Mucosa of rectum (tissue), 2 donors: ENCODE measurements around the gene LMAN1L.

Source experiments
- H3K27ac ChIP-seq, 2 donors: one replicate each; pipeline ENCODE4 v1.7.0; 2013; ENCODE audit warnings: inconsistent platforms in 2 of 2, low read depth in 2 of 2, low read length in 2 of 2
- H3K27me3 ChIP-seq, 2 donors: one replicate each; pipeline ENCODE4 v1.7.0; 2013; ENCODE audit warnings: low read length in 2 of 2; ENCODE audit not compliant: control insufficient read depth in 2 of 2, insufficient read depth in 2 of 2
- H3K36me3 ChIP-seq, 2 donors: one replicate each; pipeline ENCODE4 v1.7.0; 2013; ENCODE audit warnings: low read length in 2 of 2; ENCODE audit not compliant: control insufficient read depth in 2 of 2, insufficient read depth in 2 of 2
- H3K4me1 ChIP-seq, 2 donors: one replicate each; pipeline ENCODE4 v1.7.0; 2013; ENCODE audit warnings: low read length in 2 of 2, mild to moderate bottlenecking in 1 of 2; ENCODE audit not compliant: control insufficient read depth in 2 of 2, insufficient read depth in 2 of 2
- H3K4me3 ChIP-seq, 2 donors: one replicate each; pipeline ENCODE4 v1.7.0; 2013; ENCODE audit warnings: low read length in 2 of 2
- H3K9ac ChIP-seq, 2 donors: one replicate each; pipeline ENCODE4 v1.7.0; 2013; ENCODE audit warnings: low read length in 2 of 2, low read depth in 1 of 2, mild to moderate bottlenecking in 1 of 2
- H3K9me3 ChIP-seq, 2 donors: one replicate each; pipeline ENCODE4 v1.7.0; 2013; ENCODE audit warnings: low read length in 2 of 2; ENCODE audit not compliant: control insufficient read depth in 2 of 2
- donor health status: healthy.
- donor health status: Normal muscosa, but diverticular disease.

The LMAN1L gene

GRCh38 chr15:74794248-74794969, 18.2 kb upstream of the LMAN1L start:
- Histone ChIP-seq H3K36me3 (peaks cover 15 to 19% of the 10 kb centered on the region in 2 donors), H3K4me1 (peaks cover 46 to 61% of the 10 kb centered on the region in 2 donors), H3K9me3 (no peaks in the 10 kb centered on the region), H3K27me3 (no peaks in the 10 kb centered on the region), H3K4me3 (no peak overlapping the region), H3K9ac (no peak overlapping the region), H3K27ac (no peak overlapping the region)

DNA sequence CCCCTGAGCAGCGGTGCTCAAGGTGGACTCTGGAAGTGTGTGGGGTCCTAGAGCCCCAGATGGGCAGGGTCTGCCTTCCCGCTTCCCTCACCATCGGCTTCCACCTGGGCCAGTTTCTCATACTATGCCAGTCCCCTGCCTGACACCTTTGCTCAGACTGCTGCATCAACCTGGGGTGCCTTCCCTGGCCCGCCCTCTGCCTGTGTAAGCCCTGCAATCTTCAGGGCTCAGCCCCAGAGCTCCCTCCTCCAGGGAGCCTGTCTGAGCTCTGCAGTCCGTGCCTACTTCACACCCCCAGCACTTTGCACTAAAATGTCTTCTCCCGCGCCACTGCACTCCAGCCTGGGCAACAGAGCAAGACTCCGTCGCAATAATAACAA, 17.7 kb upstream of the LMAN1L start:
- Histone ChIP-seq H3K4me1 (peaks cover 46 to 61% of the 10 kb centered on the region in 2 donors), H3K4me3 (no peak overlapping the region), H3K9ac (no peak overlapping the region)

GRCh38 chr15:74795966-74796625, 16.5 kb upstream of the LMAN1L start:
- Histone ChIP-seq H3K4me3 (no peak overlapping the region), H3K9ac (no peak overlapping the region), H3K27me3 (no peaks in the 10 kb centered on the region), H3K4me1 (peaks cover 46 to 59% of the 10 kb centered on the region in 2 donors), H3K27ac (no peak overlapping the region), H3K36me3 (peaks cover 26 to 31% of the 10 kb centered on the region in 2 donors), H3K9me3 (no peaks in the 10 kb centered on the region)

More for the DNA sequence above, 17.7 kb upstream of the LMAN1L start:
- no peaks in the 10 kb centered on the region for H3K9me3 ChIP-seq
- H3K36me3 ChIP-seq, result peaks cover 19 to 24% of the 10 kb centered on the region in 2 donors
- H3K27ac ChIP-seq, result no peak overlapping the region
- H3K27me3 ChIP-seq, result no peaks in the 10 kb centered on the region

GRCh38 chr15:74798388-74799254, 14.0 kb upstream of the LMAN1L start:
- Histone ChIP-seq H3K27ac (peak overlapping the region; percentile 21 to 86), H3K9ac (peak overlapping the region; percentile 3 to 30)

GRCh38 chr15:74799255-74799855, 13.3 kb upstream of the LMAN1L start:
- H3K36me3 ChIP-seq, result peaks cover 54 to 55% of the 10 kb centered on the region in 2 donors
- H3K27ac ChIP-seq, result peak overlapping the region; percentile 62 to 86
- H3K9ac ChIP-seq, result no peak overlapping the region
- H3K4me1 ChIP-seq, result peaks cover 32 to 36% of the 10 kb centered on the region in 2 donors
- no peaks in the 10 kb centered on the region for H3K27me3 ChIP-seq
- no peaks in the 10 kb centered on the region for H3K9me3 ChIP-seq
- H3K4me3 ChIP-seq, result no peak overlapping the region

More at GRCh38 chr15:74798388-74799254, 14.0 kb upstream of the LMAN1L start:
- Histone ChIP-seq H3K9me3 (no peaks in the 10 kb centered on the region), H3K27me3 (no peaks in the 10 kb centered on the region), H3K36me3 (peaks cover 47 to 48% of the 10 kb centered on the region in 2 donors), H3K4me3 (no peak overlapping the region), H3K4me1 (peaks cover 32 to 37% of the 10 kb centered on the region in 2 donors)

DNA sequence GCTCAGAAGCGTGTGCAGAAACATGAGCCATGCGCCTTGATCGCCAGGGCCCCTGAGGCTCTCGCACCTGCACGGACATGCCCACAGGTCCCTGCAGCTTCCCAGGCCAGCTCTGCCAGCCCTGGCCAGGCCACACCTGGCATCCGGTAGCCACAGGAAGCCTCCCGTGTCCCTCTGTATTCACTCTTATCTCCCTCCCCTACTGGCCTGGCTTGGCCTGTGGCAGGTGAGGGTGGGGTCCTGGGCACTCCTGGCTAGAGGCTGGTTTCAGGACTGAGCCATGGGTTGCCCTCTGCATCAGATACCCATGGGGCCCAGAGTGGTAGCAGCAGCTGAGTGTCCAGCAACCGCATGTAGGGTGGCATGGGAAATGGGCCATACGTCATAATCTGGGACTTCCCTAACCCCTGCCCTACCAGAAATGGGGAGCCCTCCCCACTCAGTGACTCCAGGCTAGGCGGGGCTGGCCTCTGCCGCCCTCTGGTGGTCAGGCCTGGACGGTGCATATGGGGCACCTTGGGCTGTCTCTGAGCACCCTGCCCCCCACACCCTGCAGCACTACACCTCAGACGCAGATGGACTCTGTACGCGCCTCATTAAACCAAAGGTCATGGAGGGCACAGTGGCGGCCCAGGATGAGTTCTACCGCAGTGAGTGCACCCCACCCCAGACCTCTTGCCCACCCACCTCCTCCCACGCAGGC, 12.6 kb upstream of the LMAN1L start:
- H3K9ac ChIP-seq, result peak overlapping the region; percentile 10 to 60

DNA sequence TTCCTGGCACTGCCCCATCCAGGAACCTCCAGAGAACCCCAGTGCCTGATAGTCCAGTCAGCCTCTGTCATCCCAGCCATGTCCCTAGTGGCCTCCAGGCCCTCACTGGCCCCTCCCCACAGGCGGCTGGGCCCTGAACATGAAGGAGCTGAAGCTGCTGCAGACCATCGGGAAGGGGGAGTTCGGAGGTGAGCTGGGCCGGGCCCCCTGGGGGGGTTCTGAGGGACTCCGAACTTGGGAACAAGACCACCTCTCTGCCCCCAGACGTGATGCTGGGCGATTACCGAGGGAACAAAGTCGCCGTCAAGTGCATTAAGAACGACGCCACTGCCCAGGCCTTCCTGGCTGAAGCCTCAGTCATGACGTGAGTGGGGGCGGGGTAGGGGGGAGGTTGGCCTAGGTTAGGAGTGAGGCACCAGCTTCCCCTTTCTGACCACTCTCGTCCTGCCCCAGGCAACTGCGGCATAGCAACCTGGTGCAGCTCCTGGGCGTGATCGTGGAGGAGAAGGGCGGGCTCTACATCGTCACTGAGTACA, 12.0 kb upstream of the LMAN1L start:
- Histone ChIP-seq H3K36me3 (peaks cover 55% of the 10 kb centered on the region in 2 donors), H3K27ac (peak overlapping the region; percentile 43 to 46)

More for the DNA sequence above, 12.6 kb upstream of the LMAN1L start:
- peak overlapping the region; percentile 62 to 86 for H3K27ac ChIP-seq
- H3K4me3 ChIP-seq, result no peak overlapping the region
- no peaks in the 10 kb centered on the region for H3K27me3 ChIP-seq
- H3K36me3 ChIP-seq, result peaks cover 55% of the 10 kb centered on the region in 2 donors
- no peaks in the 10 kb centered on the region for H3K9me3 ChIP-seq
- peaks cover 31 to 32% of the 10 kb centered on the region in 2 donors for H3K4me1 ChIP-seq

DNA sequence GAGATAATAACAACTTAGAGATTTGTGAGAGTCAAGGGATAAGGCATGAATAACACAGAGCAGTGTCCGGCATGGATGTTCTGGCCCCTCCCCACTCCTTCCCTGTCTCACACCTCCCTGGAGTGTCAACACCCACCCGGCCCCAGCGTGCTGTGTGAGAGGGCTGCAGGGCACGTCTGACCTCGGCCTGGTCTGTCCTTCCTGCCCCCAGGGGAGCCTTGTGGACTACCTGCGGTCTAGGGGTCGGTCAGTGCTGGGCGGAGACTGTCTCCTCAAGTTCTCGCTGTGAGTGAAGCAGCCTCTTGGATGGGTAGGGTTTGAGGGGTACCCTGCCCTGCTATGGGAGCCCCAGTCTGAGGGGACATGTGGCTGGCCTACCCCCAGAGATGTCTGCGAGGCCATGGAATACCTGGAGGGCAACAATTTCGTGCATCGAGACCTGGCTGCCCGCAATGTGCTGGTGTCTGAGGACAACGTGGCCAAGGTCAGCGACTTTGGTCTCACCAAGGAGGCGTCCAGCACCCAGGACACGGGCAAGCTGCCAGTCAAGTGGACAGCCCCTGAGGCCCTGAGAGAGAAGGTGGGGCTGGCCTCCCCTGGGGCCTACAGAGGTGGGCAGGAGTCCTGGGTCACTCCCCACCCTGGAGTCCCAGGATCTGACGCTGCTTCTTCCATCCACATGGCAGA, 11.2 kb upstream of the LMAN1L start:
- Histone ChIP-seq H3K4me3 (no peak overlapping the region), H3K9me3 (no peaks in the 10 kb centered on the region), H3K27me3 (no peaks in the 10 kb centered on the region), H3K36me3 (peaks cover 55% of the 10 kb centered on the region in 2 donors), H3K9ac (no peak overlapping the region), H3K27ac (no peak overlapping the region), H3K4me1 (peaks cover 31 to 32% of the 10 kb centered on the region in 2 donors)

More for the DNA sequence above, 12.0 kb upstream of the LMAN1L start:
- Histone ChIP-seq H3K4me1 (peaks cover 31 to 32% of the 10 kb centered on the region in 2 donors), H3K27me3 (no peaks in the 10 kb centered on the region), H3K9me3 (no peaks in the 10 kb centered on the region), H3K4me3 (no peak overlapping the region), H3K9ac (peak overlapping the region in 1 of 2 donors; percentile 10)
